ENCODE results near the gene HMCN2.

The HMCN2 gene

GRCh38 chr9:130407916-130408663 lies 142.5 kb downstream of the HMCN2 start:
- no peak overlapping the region for H3K4me2 ChIP-seq (ENCODE audit: low read depth, low read length)
- no peak for DNase-seq
- no peak overlapping the region for H3K27ac ChIP-seq (ENCODE audit: low read length)
- H3K9me2 ChIP-seq (replicated peaks; ENCODE audit: insufficient read depth, low read length), result no peaks in the 10 kb centered on the region
- no peaks in the 10 kb centered on the region for H4K20me1 ChIP-seq (ENCODE audit: insufficient read depth, low read length)
- no peaks in the 10 kb centered on the region for H3F3A ChIP-seq (ENCODE audit: insufficient read depth, low read length)
- no peak overlapping the region for H3K9ac ChIP-seq (ENCODE audit: low read length)
- H3K79me2 ChIP-seq (ENCODE audit: low read length), result no peaks in the 10 kb centered on the region
- no peaks in the 10 kb centered on the region for H3K9me3 ChIP-seq (replicated peaks; ENCODE audit: insufficient read depth, low read length)
- H2AFZ ChIP-seq (ENCODE audit: low read length), result no peak overlapping the region
- no peaks in the 10 kb centered on the region for H3K4me1 ChIP-seq (ENCODE audit: low read length)
- H3K36me3 ChIP-seq (replicated peaks; ENCODE audit: insufficient read depth, low read length), result no peaks in the 10 kb centered on the region
- H3K27me3 ChIP-seq (replicated peaks; ENCODE audit: insufficient read depth, low read length), result peaks cover 100% of the 10 kb centered on the region
- TF ChIP-seq EZH2 (optimal IDR thresholded peaks at IDR 0.05; ENCODE audit: low read depth, low read length) (no peak), EZH2phosphoT487 (IDR thresholded peaks at IDR 0.05; ENCODE audit: low read length) (no peak), CTCF (IDR thresholded peaks at IDR 0.05; ENCODE audit: low read length) (no peak)
- no peak overlapping the region for H3K4me3 ChIP-seq (ENCODE audit: low read length)

GRCh38 chr9:130408669-130409068 lies 143.1 kb downstream of the HMCN2 start:
- TF ChIP-seq EZH2 (optimal IDR thresholded peaks at IDR 0.05; ENCODE audit: low read depth, low read length), result no peak
- Histone ChIP-seq H3K9me3 (replicated peaks; ENCODE audit: insufficient read depth, low read length) (no peaks in the 10 kb centered on the region), H3K4me1 (ENCODE audit: low read length) (no peaks in the 10 kb centered on the region), H3K4me2 (ENCODE audit: low read depth, low read length) (no peak overlapping the region), H3K9me2 (replicated peaks; ENCODE audit: insufficient read depth, low read length) (no peaks in the 10 kb centered on the region), H3K36me3 (replicated peaks; ENCODE audit: insufficient read depth, low read length) (no peaks in the 10 kb centered on the region), H2AFZ (ENCODE audit: low read length) (no peak overlapping the region), H3K27me3 (replicated peaks; ENCODE audit: insufficient read depth, low read length) (peaks cover 100% of the 10 kb centered on the region), H4K20me1 (ENCODE audit: insufficient read depth, low read length) (no peaks in the 10 kb centered on the region), H3K9ac (ENCODE audit: low read length) (no peak overlapping the region), H3F3A (ENCODE audit: insufficient read depth, low read length) (no peaks in the 10 kb centered on the region), H3K4me3 (ENCODE audit: low read length) (no peak overlapping the region), H3K79me2 (ENCODE audit: low read length) (no peaks in the 10 kb centered on the region), H3K27ac (ENCODE audit: low read length) (no peak overlapping the region)
- no peak for DNase-seq

GRCh38 chr9:130409246-130409645 lies 143.7 kb downstream of the HMCN2 start:
- no peaks in the 10 kb centered on the region for H3K79me2 ChIP-seq (ENCODE audit: low read length)
- TF ChIP-seq EZH2phosphoT487 (IDR thresholded peaks at IDR 0.05; ENCODE audit: low read length) (no peak), EZH2 (optimal IDR thresholded peaks at IDR 0.05; ENCODE audit: low read depth, low read length) (no peak), CTCF (IDR thresholded peaks at IDR 0.05; ENCODE audit: low read length) (no peak)
- no peak overlapping the region for H3K4me2 ChIP-seq (ENCODE audit: low read depth, low read length)
- H3K9ac ChIP-seq (ENCODE audit: low read length), result no peak overlapping the region
- H3K36me3 ChIP-seq (replicated peaks; ENCODE audit: insufficient read depth, low read length), result no peaks in the 10 kb centered on the region
- H3K4me1 ChIP-seq (ENCODE audit: low read length), result no peaks in the 10 kb centered on the region
- H4K20me1 ChIP-seq (ENCODE audit: insufficient read depth, low read length), result no peaks in the 10 kb centered on the region
- no peaks in the 10 kb centered on the region for H3K9me3 ChIP-seq (replicated peaks; ENCODE audit: insufficient read depth, low read length)
- no peak overlapping the region for H3K4me3 ChIP-seq (ENCODE audit: low read length)
- no peaks in the 10 kb centered on the region for H3F3A ChIP-seq (ENCODE audit: insufficient read depth, low read length)
- H3K27me3 ChIP-seq (replicated peaks; ENCODE audit: insufficient read depth, low read length), result peaks cover 100% of the 10 kb centered on the region
- no peak overlapping the region for H2AFZ ChIP-seq (ENCODE audit: low read length)
- DNase-seq, result no peak
- H3K9me2 ChIP-seq (replicated peaks; ENCODE audit: insufficient read depth, low read length), result no peaks in the 10 kb centered on the region
- H3K27ac ChIP-seq (ENCODE audit: low read length), result no peak overlapping the region

GRCh38 chr9:130410443-130410842 lies 144.9 kb downstream of the HMCN2 start:
- Histone ChIP-seq H3K4me2 (ENCODE audit: low read depth, low read length) (no peak overlapping the region), H3K27me3 (replicated peaks; ENCODE audit: insufficient read depth, low read length) (peaks cover 99% of the 10 kb centered on the region), H3K4me3 (ENCODE audit: low read length) (no peak overlapping the region), H3K36me3 (replicated peaks; ENCODE audit: insufficient read depth, low read length) (no peaks in the 10 kb centered on the region), H2AFZ (ENCODE audit: low read length) (no peak overlapping the region), H3K79me2 (ENCODE audit: low read length) (no peaks in the 10 kb centered on the region), H3K9me2 (replicated peaks; ENCODE audit: insufficient read depth, low read length) (no peaks in the 10 kb centered on the region), H3K9ac (ENCODE audit: low read length) (no peak overlapping the region), H3K27ac (ENCODE audit: low read length) (no peak overlapping the region), H4K20me1 (ENCODE audit: insufficient read depth, low read length) (no peaks in the 10 kb centered on the region), H3K4me1 (ENCODE audit: low read length) (no peaks in the 10 kb centered on the region), H3K9me3 (replicated peaks; ENCODE audit: insufficient read depth, low read length) (no peaks in the 10 kb centered on the region), H3F3A (ENCODE audit: insufficient read depth, low read length) (no peaks in the 10 kb centered on the region)
- no peak for TF ChIP-seq EZH2phosphoT487 (IDR thresholded peaks at IDR 0.05; ENCODE audit: low read length)
- no peak for TF ChIP-seq CTCF (IDR thresholded peaks at IDR 0.05; ENCODE audit: low read length)
- TF ChIP-seq EZH2 (optimal IDR thresholded peaks at IDR 0.05; ENCODE audit: low read depth, low read length), result no peak
- DNase-seq, result no peak
